Left ventricle myocardium superior (tissue), 1 donor: ENCODE results near the gene TNFRSF1B. TPM values are rescaled to one million over a fixed set of nuclear protein-coding genes. Genes with fewer than 3 reads are reported as not detected.

ENCODE experiments used
- ATAC-seq: fragments of 200-7000 bp; cut with Tn5 transposase; one replicate; pipeline ENCODE4 v1.9.1; 2020; ENCODE audit warnings: mild to moderate bottlenecking, moderate library complexity
- DNase-seq: peaks from one replicate; pipeline ENCODE4 v3.0.0-alpha.2; 2020
- intact Hi-C: fragments of 100-400 bp; cut with micrococcal nuclease; formaldehyde crosslinking; loops from one replicate; pipeline ENCODE4 v1.11.0; 2022
- total RNA-seq: library from RNA; stranded (reverse); fragmentation: NEBNext Ultra II Directional; extraction: Animal tissue kit (Norgen Biotek cat#: 25700); gene quantifications from one replicate; pipeline ENCODE4 v1.2.1, GENCODE V29; 2021
- donor health status: DM: no; HTN: yes; CAD: no; lungs with severe emphysema.

TNFRSF1B gene
- total RNA-seq, 1 donor from 2014 or later: 13.0 TPM

GRCh38 chr1:12140515-12141162 lies 26.2 kb upstream of the TNFRSF1B start:
- intact Hi-C loops: no loop called here
- DNase-seq: no peak
- no peak for ATAC-seq

- ATAC-seq: no peak
- DNase-seq: no peak
- intact Hi-C loops: no loop called here
These were observed 25.5 kb upstream of the TNFRSF1B start for GRCh38 chr1:12141163-12141850.

- ATAC-seq (no peak), DNase-seq (no peak)
- intact Hi-C loops: no loop called here
These were observed 24.5 kb upstream of the TNFRSF1B start for GRCh38 chr1:12142141-12142823.

DNA sequence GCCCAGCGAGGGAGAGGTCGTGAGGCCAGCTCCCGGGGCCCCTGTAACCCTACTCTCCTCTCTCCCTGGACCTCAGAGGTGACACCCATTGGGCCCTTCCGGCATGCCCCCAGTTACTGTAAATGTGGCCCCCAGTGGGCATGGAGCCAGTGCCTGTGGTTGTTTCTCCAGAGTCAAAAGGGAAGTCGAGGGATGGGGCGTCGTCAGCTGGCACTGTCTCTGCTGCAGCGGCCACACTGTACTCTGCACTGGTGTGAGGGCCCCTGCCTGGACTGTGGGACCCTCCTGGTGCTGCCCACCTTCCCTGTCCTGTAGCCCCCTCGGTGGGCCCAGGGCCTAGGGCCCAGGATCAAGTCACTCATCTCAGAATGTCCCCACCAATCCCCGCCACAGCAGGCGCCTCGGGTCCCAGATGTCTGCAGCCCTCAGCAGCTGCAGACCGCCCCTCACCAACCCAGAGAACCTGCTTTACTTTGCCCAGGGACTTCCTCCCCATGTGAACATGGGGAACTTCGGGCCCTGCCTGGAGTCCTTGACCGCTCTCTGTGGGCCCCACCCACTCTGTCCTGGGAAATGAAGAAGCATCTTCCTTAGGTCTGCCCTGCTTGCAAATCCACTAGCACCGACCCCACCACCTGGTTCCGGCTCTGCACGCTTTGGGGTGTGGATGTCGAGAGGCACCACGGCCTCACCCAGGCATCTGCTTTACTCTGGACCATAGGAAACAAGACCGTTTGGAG lies 23.7 kb upstream of the TNFRSF1B start:
- ATAC-seq: peak; percentile 53
- intact Hi-C loops: no loop called here
- DNase-seq: peak; percentile 74

DNA sequence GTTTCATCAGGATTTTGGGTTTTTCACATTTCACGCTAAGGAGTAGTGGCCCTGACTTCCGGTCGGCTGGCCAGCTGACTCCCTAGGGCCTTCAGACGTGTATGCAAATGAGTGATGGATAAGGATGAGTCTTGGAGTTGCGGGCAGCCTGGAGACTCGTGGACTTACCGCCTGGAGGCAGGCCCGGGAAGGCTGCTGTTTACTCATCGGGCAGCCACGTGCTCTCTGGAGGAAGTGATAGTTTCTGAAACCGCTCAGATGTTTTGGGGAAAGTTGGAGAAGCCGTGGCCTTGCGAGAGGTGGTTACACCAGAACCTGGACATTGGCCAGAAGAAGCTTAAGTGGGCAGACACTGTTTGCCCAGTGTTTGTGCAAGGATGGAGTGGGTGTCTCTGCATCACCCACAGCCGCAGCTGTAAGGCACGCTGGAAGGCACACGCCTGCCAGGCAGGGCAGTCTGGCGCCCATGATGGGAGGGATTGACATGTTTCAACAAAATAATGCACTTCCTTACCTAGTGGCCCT lies 23.1 kb upstream of the TNFRSF1B start:
- DNase-seq (peak; percentile 82), ATAC-seq (peak; percentile 83)
- intact Hi-C loops: no loop called here

GRCh38 chr1:12144236-12144635 lies 22.6 kb upstream of the TNFRSF1B start:
- no peak for DNase-seq
- intact Hi-C loops: no loop called here
- no peak for ATAC-seq

- ATAC-seq (no peak), DNase-seq (no peak)
- intact Hi-C loops: no loop called here
These were observed 21.8 kb upstream of the TNFRSF1B start for GRCh38 chr1:12144969-12145368.

DNA sequence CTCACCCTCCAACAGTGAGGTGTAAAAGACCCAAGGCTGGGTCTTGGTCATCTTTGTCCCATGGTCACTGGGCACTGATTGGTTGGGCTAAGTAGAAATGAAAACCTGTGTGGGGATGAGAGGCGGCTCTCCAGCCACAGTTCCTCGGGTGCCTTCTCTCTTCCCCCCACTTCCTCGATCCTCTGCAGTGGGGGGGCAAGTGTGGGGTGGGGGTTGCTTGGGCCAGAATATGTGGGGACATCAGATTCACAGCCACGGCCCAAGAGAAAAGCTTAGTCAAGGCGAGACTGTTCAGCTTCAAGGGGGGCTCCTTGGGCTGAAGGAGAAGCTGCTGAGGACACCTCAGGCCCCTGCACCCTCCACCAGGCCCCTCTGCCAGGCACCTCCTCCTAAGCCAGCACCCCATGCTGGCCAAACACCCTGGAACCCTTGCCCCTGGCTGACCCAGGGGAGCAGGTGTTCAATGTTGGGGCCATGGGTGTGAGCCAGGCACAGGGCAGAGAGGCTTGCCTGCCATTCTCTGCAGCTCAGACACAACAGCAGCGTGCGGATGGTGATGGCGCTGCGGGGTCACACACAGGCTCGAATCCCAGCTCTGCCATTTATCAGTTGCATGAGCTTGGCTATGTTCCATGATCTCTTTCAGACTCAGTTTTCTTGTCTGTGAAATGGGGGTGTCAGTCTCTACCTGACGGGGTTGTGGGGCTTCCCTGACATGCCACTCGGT lies 21.0 kb upstream of the TNFRSF1B start:
- no peak for ATAC-seq
- DNase-seq: no peak
- intact Hi-C loops: no loop called here

DNA sequence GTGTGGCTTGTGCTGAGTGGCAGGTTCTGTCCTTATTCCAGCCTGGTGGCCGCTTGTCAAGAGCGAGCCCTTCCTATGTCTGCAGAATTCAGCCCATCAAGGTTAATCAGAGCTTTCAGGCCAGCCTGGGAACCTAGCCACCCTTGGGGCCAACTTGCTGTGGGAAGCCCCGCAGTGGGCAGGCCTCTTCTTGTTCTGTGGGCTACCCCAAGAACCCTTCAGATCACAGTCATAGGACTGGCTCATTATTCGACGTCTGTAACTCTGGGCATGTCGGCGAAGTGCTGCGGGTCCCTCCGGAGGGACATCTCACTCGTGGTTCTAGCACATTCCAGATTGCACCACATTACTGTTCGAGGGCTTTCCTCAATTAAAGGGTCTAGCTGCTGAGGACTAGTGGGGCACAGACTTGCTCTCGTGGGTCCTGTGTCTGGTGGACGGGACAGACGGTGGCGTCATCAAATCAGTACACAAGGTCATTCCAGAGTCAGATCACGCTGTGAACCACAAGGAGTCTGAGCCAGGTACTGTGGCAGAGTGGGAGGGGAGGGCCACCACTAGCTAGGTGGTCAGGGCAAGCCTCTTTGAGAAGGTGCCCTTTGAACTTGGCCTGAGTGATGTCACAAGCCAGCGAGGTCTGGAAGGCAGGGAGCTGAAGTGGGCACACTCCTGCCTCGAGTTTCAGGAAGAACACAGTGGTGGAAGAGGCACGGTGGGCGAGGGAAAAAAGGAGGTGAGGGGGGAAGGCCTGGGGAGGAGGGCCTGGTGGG lies 20.3 kb upstream of the TNFRSF1B start:
- ATAC-seq (no peak), DNase-seq (no peak)
- intact Hi-C loops: no loop called here

DNA sequence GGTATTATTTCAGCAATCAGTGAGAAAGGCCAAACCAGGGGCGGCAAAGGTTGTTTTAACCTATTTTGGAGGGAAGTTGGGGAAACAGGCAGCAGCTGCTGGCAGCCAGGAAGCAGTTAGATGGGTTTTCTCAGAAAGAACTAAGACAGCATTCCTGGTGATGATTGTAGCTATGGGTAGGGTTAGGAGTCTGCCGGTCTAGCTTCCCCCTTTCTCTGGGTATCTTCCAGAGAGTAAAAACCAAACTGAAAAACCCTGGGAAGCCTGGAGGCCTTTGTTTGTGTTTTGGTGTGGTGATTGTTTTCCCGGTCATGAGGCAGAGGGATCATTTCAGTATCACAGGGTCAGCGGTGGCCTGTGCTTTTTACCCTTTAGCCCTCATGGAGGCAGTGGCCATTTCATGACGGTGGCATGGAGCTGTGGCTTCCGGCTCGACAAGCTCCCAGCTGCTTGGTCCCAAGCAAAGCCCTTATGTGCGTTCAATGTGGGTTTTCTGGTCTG lies 19.5 kb upstream of the TNFRSF1B start:
- no peak for DNase-seq
- peak; percentile 11 for ATAC-seq
- intact Hi-C loops: no loop called here

- no peak for DNase-seq
- intact Hi-C loops: no loop called here
These were observed 18.4 kb upstream of the TNFRSF1B start for GRCh38 chr1:12148160-12148957.

DNA sequence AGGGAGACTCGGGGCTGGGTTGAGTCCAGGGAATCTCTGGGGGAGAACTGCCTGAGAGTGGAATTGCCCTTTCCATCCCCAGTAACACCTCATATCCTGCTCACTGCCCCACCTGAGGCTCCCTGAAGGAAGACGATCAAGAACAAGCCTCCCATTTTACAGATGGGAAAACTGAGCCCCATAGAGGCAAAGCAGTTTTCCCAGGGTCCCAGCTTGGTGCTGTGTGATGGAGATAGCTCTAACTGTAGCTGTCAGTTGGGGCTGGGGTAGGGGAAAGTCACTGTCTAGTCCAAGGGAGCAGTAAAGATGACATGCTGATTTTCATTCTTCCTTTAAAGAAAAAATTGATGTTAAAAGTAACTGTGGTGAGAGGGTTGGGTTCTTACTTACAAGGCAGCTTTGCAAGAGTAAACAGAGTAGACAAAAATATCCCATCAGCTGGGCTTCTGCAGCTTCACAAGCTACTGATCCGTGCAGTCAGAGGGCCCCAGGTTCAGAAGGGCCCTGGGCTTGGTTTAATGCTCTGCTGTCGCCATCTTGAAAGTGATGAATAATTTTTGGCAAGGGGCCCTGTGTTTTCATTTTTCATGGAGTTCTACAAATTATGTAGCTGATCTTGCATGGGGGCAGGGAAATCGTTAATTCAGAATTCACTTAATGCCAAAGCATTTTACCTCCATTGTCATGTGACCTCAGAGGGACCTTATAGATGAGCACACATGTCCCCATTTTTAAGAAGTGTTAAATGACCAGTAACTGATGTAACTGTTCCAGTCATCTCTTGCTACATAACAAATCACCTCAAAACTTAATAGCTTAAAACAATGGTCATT lies 17.6 kb upstream of the TNFRSF1B start:
- no peak for ATAC-seq
- no peak for DNase-seq
- intact Hi-C loops: no loop called here

More at GRCh38 chr1:12148160-12148957, 18.4 kb upstream of the TNFRSF1B start:
- ATAC-seq: no peak

GRCh38 chr1:12149791-12150175 lies 17.0 kb upstream of the TNFRSF1B start:
- intact Hi-C loops: no loop called here
- no peak for DNase-seq
- ATAC-seq: no peak

DNA sequence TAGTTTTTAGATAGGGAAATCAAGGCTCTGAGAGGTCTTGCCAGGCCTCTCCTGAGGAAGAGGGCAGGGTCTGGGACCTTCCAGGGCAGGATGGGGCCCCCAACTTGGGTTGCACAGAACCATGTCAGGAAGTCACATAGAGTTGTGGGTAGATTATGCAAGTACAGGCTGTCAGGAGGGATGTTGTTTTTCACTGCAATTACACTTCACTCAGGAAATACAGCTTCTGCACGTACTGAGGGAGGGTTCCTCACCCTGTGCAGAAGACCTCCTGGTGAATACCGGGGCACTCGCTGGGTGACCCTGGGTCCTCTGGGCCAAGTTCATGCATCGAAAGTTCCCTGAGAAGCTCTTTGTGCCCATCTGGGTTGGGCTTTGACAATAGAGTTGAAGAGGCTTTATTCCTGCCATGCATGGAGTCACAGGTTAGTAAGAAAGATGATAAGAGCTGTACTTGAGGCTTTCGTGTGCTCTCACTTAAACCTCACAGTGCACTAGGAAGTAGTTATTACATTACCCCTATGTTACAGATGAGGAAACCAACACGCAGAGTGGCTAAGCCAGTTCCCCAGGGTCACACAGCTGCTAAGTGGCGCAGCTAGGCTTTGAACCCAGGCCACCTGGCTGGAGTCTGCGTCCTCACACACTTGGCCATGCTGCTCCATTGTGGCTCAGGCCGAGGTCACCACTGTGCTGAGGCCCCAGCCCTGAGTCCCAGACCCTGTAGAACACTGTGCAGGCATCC lies 16.2 kb upstream of the TNFRSF1B start:
- DNase-seq: no peak
- ATAC-seq: peak; percentile 33
- intact Hi-C loops: no loop called here

DNA sequence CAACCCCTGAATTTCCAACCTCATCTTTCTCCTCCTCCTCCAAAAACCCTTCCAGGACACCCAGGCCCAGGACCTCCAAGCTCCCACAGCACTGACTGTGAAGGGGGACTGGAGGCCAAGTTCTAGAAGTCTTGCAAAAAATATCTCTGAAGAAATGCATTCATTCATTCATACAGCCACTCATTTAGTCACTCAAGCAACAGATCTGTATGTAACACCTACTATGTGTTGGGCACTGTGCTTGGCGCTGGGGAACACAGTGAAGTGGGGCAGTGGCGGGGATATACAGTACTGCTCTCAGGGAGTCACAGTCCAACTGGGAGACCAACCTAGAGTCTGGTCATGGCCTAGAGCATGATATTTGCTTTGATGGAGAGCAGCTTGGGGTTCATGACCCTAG lies 15.3 kb upstream of the TNFRSF1B start:
- ATAC-seq: no peak
- DNase-seq: no peak
- intact Hi-C loops: no loop called here
